HG02678 (cell line): Measurements from ENCODE around the gene KCNAB2.
"Not testable (repeated sequence)": the region's sequence is repeated elsewhere in the genome, so short reads cannot be mapped to it uniquely, and the experiment has no call there.

Source experiments
- ATAC-seq: cut with Tn5 transposase; IDR thresholded peaks from one replicate; pipeline ENCODE4 v1.9.1; 2021; ENCODE audit warnings: mild to moderate bottlenecking, moderate library complexity; ENCODE audit not compliant: unreplicated experiment

The KCNAB2 gene

GRCh38 chr1:6052543-6053205 lies 7.0 kb downstream of the KCNAB2 start:
- no peak for ATAC-seq

- no peak for ATAC-seq
Measured at GRCh38 chr1:6053206-6053546, 7.5 kb downstream of the KCNAB2 start.

- ATAC-seq = no peak
Measured at GRCh38 chr1:6054596-6054995, 8.9 kb downstream of the KCNAB2 start.

- no peak for ATAC-seq
Measured at GRCh38 chr1:6056572-6056948, 10.9 kb downstream of the KCNAB2 start.

GRCh38 chr1:6057170-6057845 lies 11.6 kb downstream of the KCNAB2 start:
- no peak for ATAC-seq

GRCh38 chr1:6059866-6060265 lies 14.2 kb downstream of the KCNAB2 start:
- no peak for ATAC-seq

- no peak for ATAC-seq
Measured at GRCh38 chr1:6062670-6063069, 17.0 kb downstream of the KCNAB2 start.

- not testable (repeated sequence) for ATAC-seq
Measured at GRCh38 chr1:6063532-6064053, 17.9 kb downstream of the KCNAB2 start.

- ATAC-seq = no peak
Measured at GRCh38 chr1:6065093-6065858, 19.6 kb downstream of the KCNAB2 start.

GRCh38 chr1:6066680-6067079 lies 21.0 kb downstream of the KCNAB2 start:
- no peak for ATAC-seq

GRCh38 chr1:6068073-6068472 lies 22.4 kb downstream of the KCNAB2 start:
- no peak for ATAC-seq

- no peak for ATAC-seq
Measured at GRCh38 chr1:6068932-6069331, 23.2 kb downstream of the KCNAB2 start.

GRCh38 chr1:6069573-6069972 lies 23.9 kb downstream of the KCNAB2 start:
- no peak for ATAC-seq

- ATAC-seq = no peak
Measured at GRCh38 chr1:6070450-6070974, 24.8 kb downstream of the KCNAB2 start.

- ATAC-seq = no peak
Measured at GRCh38 chr1:6071219-6071618, 25.5 kb downstream of the KCNAB2 start.

GRCh38 chr1:6072774-6073479 lies 27.2 kb downstream of the KCNAB2 start:
- no peak for ATAC-seq

GRCh38 chr1:6073480-6074053 lies 27.9 kb downstream of the KCNAB2 start:
- no peak for ATAC-seq

- ATAC-seq = no peak
Measured at GRCh38 chr1:6074192-6074901, 28.7 kb downstream of the KCNAB2 start.

- no peak for ATAC-seq
Measured at GRCh38 chr1:6075748-6076147, 30.1 kb downstream of the KCNAB2 start.

- ATAC-seq = not testable (repeated sequence)
Measured at GRCh38 chr1:6077061-6077460, 31.4 kb downstream of the KCNAB2 start.
